Activated gamma-delta T cell treated with anti-CD3 and anti-CD28 coated beads, Interleukin-2, amount 50 U/mL, for 16 hours (primary cell): Measurements from ENCODE around the gene RAD51B.
"Not testable (repeated sequence)": the region's sequence is repeated elsewhere in the genome, so short reads cannot be mapped to it uniquely, and the experiment has no call there.

Experiments
- DNase-seq: peaks from one replicate; pipeline ENCODE4 v3.0.0-alpha.2; 2020; ENCODE audit warnings: low read depth

RAD51B gene

GRCh38 chr14:68655021-68655831 lies 835.6 kb downstream of the RAD51B start:
- no peak for DNase-seq

GRCh38 chr14:68655911-68656316 lies 836.3 kb downstream of the RAD51B start:
- no peak for DNase-seq

- no peak for DNase-seq
Measured at GRCh38 chr14:68656452-68656851, 836.9 kb downstream of the RAD51B start.

GRCh38 chr14:68657300-68658028 lies 837.9 kb downstream of the RAD51B start:
- no peak for DNase-seq

GRCh38 chr14:68658029-68658509 lies 838.5 kb downstream of the RAD51B start:
- DNase-seq, result no peak

GRCh38 chr14:68658943-68659931 lies 839.7 kb downstream of the RAD51B start:
- no peak for DNase-seq

- no peak for DNase-seq
Measured at GRCh38 chr14:68660495-68660894, 840.9 kb downstream of the RAD51B start.

GRCh38 chr14:68661226-68662225 lies 841.9 kb downstream of the RAD51B start:
- no peak for DNase-seq

- no peak for DNase-seq
Measured at GRCh38 chr14:68662392-68662791, 842.8 kb downstream of the RAD51B start.

GRCh38 chr14:68662826-68663225 lies 843.2 kb downstream of the RAD51B start:
- DNase-seq, result not testable (repeated sequence)

GRCh38 chr14:68663385-68664076 lies 844.0 kb downstream of the RAD51B start:
- peak; percentile 24 for DNase-seq

- DNase-seq, result peak; percentile 11
Measured at GRCh38 chr14:68664225-68664681, 844.7 kb downstream of the RAD51B start.

GRCh38 chr14:68665131-68665530 lies 845.6 kb downstream of the RAD51B start:
- no peak for DNase-seq

- no peak for DNase-seq
Measured at GRCh38 chr14:68665792-68666204, 846.2 kb downstream of the RAD51B start.

GRCh38 chr14:68666236-68666635 lies 846.7 kb downstream of the RAD51B start:
- DNase-seq, result no peak

GRCh38 chr14:68666899-68667298 lies 847.3 kb downstream of the RAD51B start:
- no peak for DNase-seq

GRCh38 chr14:68667313-68667791 lies 847.8 kb downstream of the RAD51B start:
- no peak for DNase-seq

GRCh38 chr14:68668028-68668427 lies 848.4 kb downstream of the RAD51B start:
- DNase-seq, result no peak

GRCh38 chr14:68668531-68668930 lies 849.0 kb downstream of the RAD51B start:
- no peak for DNase-seq

GRCh38 chr14:68669111-68669511 lies 849.5 kb downstream of the RAD51B start:
- no peak for DNase-seq
